Adrenal gland (tissue), 12 donors: ENCODE data around the gene CHPF. TPM values are rescaled to one million over a fixed set of nuclear protein-coding genes. Genes with fewer than 3 reads are reported as not detected.
A peak's percentile ranks its signal among the peaks of the same experiment; 100 is the strongest.

ENCODE experiments used
- DNase-seq, 7 donors: peaks; one replicate each; pipeline ENCODE4 v3.0.0-alpha.2; 2019 to 2020
- H3K27ac ChIP-seq, 5 donors: fragments of 200-600 bp; sonication (generic) in 4 of 5; 1 replicate in 3 of 5; 2 replicates in 2 of 5; pipeline versions ENCODE4 v1.5.1 to v1.8.0; 2016 to 2020; ENCODE audit warnings: mild to moderate bottlenecking in 1 of 5
- H3K27me3 ChIP-seq: fragments of 200-600 bp; 2 replicates; pipeline ENCODE4 v1.8.0; 2021
- H3K36me3 ChIP-seq, 2 donors: fragments of 200-600 bp; replicated peaks in 1 of 2; 1 replicate in 1 of 2; 2 replicates in 1 of 2; pipeline versions ENCODE4 v1.5.1 to v1.8.0; 2018 to 2022
- H3K4me1 ChIP-seq, 2 donors: fragments of 200-600 bp; replicated peaks in 1 of 2; 1 replicate in 1 of 2; 2 replicates in 1 of 2; pipeline versions ENCODE4 v1.5.1 to v1.8.0; 2018 to 2021
- H3K4me3 ChIP-seq, 4 donors: fragments of 200-600 bp; sonication (generic) in 3 of 4; one replicate each; pipeline ENCODE4 v1.5.1; 2016 to 2018
- H3K9me3 ChIP-seq, 3 donors: fragments of 200-600 bp; sonication (generic) in 1 of 3; replicated peaks in 1 of 3; 1 replicate in 2 of 3; 2 replicates in 1 of 3; pipeline versions ENCODE4 v1.5.1 to v1.8.0; 2016 to 2021
- POLR2A ChIP-seq, 2 donors: fragments of 450-650 bp; IDR thresholded peaks; one replicate each; pipeline ENCODE4 v1.6.1; 2017; ENCODE audit warnings: antibody characterized with exemption in 2 of 2, mild to moderate bottlenecking in 2 of 2, moderate library complexity in 1 of 2
- WGBS, 4 donors: extraction: QIAGEN DNeasy Blood & Tissue Kit in 2 of 4; methylation state at CpG; one replicate each; pipeline versions ENCODE4 v1.1.5 to v1.1.7; 2013 to 2017; 5-methylcytosine and 5-hydroxymethylcytosine counted together
- intact Hi-C, 2 donors: fragments of 100-400 bp; cut with DNase I; formaldehyde crosslinking; loops; one replicate each; pipeline versions ENCODE4 v1.14.1 to v1.15.0; 2022 to 2023
- polyA plus RNA-seq, 3 donors: library from polyadenylated mRNA; stranded (reverse); fragments of 200-250 nt in 2 of 3; fragments of 350-450 nt in 1 of 3; fragmentation: Illumina TruSeq in 1 of 3; extraction: RNeasy Lipid Tissue Mini Kit (QIAGEN cat#74804) in 1 of 3; gene quantifications; one replicate each; pipeline ENCODE4 v1.2.3, GENCODE V29; 2013 to 2014
- total RNA-seq, 9 donors: library from RNA; depleted of rRNA in 4 of 9; stranded (reverse); fragments of >200 nt in 4 of 9; fragments of 120-200 nt in 1 of 9; fragmentation: NEBNext Ultra II Directional in 1 of 9; extraction: Animal tissue kit (Norgen Biotek cat#: 25700) in 1 of 9; gene quantifications; one replicate each; pipeline versions ENCODE4 v1.1.0 to v1.2.4, GENCODE V29; 2013 to 2023
- TF ChIP-seq, protein P1 (sequence below), 6 experiments: fragments of 450-650 bp in 4 of 6; fragments of 200-600 bp in 2 of 6; sonication (generic) in 1 of 6; IDR thresholded peaks; 1 replicate in 5 of 6; 2 replicates in 1 of 6; pipeline versions ENCODE4 v1.5.1 to v1.8.0; 2016 to 2021; ENCODE audit warnings: antibody characterized with exemption in 6 of 6, mild to moderate bottlenecking in 2 of 6, moderate library complexity in 1 of 6
- donor health status: healthy with polysubstance abuse.
- donor health status: Bipolar disorder and iron deficiency.
- donor health status: DM: yes; HTN: yes; CAD: no.
- donor health status: DM: no; HTN: no; CAD: no.
- donor health status: DM: no; HTN: no; CAD: no.
- donor health status: DM: yes; HTN: yes; CAD: no.

The CHPF gene
- total and polyA plus RNA-seq, 12 donors = 9.1 to 196 (median 61.1) TPM

DNA sequence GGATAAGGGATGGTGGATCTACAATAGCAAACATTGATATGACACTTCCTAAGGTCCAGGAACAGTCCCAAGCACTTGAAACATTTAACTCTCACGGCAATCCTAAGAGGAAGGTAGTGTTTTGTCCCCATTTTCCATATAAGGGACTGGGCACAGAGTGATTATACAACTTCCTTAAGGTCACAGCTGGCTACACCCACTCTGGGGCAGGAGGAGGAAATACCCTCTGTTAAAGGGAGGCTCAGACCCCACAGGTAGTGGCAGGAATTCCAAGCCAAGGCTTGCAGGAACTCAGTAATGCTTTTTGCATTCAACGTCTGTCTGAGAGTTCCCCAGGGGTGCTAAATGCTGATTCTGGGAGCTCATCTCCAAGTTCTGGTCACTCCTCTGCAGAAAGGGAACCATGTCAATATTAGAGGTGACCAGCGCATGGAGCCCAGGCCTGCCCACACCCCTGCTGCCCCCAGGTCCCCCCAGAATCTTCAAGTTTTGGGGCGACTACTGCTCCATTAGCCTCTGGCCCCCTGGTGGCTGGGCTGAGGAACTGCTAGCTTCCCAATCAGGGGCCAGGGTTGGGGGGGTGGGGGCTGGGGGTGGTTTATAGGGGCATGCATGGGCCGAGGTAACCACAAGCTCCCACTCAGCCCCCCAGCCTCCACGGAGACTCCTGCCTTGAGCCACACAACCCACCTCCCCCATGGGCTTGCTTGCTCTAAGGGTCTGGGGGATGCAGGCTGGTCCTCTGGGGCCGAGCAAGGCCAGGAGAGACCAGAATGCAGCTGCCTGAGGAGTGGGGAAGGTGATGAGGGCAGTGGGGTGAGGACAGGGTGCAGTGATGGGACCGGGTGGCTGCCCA is 16.7 kb upstream of the CHPF start:
- Histone ChIP-seq H3K9me3 (no peaks in the 10 kb centered on the region), H3K27me3 (no peaks in the 10 kb centered on the region), H3K27ac (no peak overlapping the region), H3K36me3 (peaks cover 0 to 5% of the 10 kb centered on the region in 2 donors), H3K4me1 (no peaks in the 10 kb centered on the region), H3K4me3 (no peak overlapping the region)
- no peak for TF ChIP-seq POLR2A (IDR thresholded peaks at IDR 0.05)
- TF ChIP-seq, protein P1, sequence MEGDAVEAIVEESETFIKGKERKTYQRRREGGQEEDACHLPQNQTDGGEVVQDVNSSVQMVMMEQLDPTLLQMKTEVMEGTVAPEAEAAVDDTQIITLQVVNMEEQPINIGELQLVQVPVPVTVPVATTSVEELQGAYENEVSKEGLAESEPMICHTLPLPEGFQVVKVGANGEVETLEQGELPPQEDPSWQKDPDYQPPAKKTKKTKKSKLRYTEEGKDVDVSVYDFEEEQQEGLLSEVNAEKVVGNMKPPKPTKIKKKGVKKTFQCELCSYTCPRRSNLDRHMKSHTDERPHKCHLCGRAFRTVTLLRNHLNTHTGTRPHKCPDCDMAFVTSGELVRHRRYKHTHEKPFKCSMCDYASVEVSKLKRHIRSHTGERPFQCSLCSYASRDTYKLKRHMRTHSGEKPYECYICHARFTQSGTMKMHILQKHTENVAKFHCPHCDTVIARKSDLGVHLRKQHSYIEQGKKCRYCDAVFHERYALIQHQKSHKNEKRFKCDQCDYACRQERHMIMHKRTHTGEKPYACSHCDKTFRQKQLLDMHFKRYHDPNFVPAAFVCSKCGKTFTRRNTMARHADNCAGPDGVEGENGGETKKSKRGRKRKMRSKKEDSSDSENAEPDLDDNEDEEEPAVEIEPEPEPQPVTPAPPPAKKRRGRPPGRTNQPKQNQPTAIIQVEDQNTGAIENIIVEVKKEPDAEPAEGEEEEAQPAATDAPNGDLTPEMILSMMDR (IDR thresholded peaks at IDR 0.05) = peak; percentile 32 to 82 (median 46)
- intact Hi-C loops = no loop called here
- 30 to 34% (median 32%) methylated on average over 3 to 8 of the region's 8 CpGs for WGBS, 4 donors
- DNase-seq = no peak

DNA sequence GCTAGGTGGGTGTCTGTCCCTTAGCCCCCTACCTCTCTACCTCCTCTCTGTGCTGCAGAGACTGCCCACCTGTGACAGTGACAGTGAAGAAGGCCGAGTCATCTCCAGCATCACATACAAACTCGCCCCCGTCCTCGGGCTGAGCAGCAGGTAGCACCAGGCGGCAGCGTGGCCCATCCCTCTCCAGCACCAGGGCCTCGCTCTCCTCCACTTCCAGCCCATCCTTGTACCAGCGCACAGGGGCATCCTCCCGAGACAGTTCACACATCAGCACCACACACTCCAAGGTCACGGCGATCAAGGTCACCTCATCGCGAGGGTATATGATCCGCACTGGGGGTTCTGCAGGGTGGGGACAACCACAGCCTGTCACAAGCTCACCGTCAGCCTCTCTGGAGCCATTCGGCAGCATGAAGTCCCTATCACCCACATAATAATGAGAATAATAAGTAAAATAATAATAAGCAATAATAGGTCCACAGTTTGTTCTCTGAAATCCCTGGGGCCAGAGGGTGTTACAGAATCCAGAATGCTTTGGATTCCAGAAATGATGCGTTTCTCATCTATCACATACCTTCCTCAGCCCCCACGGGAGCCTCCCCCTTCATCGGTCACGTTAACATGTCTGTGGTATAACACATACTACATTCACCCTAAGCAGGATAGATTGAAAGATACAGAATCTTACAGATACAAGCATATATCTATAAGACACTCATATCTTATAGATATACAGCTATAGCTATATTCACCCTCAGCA is 15.7 kb upstream of the CHPF start:
- Histone ChIP-seq H3K27ac (no peak overlapping the region), H3K9me3 (no peaks in the 10 kb centered on the region), H3K4me3 (no peak overlapping the region), H3K36me3 (peaks cover 0 to 4% of the 10 kb centered on the region in 2 donors), H3K27me3 (no peaks in the 10 kb centered on the region), H3K4me1 (no peaks in the 10 kb centered on the region)
- no peak for TF ChIP-seq POLR2A (IDR thresholded peaks at IDR 0.05)
- TF ChIP-seq, protein P1 (IDR thresholded peaks at IDR 0.05) = no peak
- 73 to 88% (median 77%) methylated on average over 19 to 20 of the region's 20 CpGs for WGBS, 4 donors
- DNase-seq = no peak
- intact Hi-C loops = no loop called here

DNA sequence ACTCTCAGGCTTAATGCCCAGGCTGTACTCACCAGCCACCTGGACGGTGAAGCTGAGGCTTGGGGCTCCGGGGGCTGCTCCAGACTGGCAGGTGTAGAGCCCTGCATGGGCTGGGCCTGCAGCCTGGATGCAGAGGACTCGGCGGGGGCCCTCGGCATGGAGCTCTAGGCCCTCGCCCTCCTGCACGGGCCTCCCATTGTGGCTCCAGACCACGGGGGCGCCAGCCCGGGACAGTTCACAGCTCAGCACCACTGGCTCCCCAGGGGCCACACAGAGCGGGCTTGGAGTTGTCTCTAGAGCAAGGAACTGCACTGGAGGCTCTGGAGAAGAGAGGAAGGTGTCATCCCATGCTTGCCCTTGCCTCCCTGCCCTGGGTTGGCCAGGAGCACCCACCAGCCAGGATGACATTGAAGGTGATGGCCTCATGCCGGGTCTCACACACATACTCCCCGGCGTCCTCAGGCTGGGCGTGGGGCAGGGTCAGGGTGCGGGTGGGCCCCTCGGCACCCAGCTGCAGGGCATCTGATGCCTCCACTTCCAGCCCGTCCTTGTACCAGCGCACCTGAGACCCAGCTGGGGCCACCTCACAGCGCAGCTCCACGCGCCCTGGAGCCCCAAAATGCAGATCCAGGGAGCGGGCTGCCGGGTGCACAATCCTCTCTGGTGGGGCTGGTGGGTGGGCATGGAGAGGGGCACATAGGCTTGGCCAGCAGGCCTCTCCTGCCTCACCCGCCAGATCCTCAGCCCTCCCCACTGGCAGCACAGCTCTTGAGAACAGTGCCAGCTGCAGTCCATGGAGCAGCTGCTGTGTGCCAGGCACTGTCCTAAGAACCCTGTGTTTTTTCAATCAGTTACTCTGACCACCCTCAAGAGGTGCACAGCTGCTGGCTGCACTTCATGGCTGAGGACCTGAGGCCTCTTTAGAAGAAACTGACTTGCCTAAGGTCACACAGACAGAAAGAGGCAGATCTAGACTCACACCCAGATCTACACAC is 14.5 kb upstream of the CHPF start:
- H3K9me3 ChIP-seq = no peaks in the 10 kb centered on the region
- no peak overlapping the region for H3K27ac ChIP-seq
- no peak overlapping the region for H3K4me3 ChIP-seq
- no peak for TF ChIP-seq POLR2A (IDR thresholded peaks at IDR 0.05)
- TF ChIP-seq, protein P1 (IDR thresholded peaks at IDR 0.05) = no peak
- no peaks in the 10 kb centered on the region for H3K27me3 ChIP-seq
- H3K4me1 ChIP-seq = peaks cover 2 to 4% of the 10 kb centered on the region in 2 donors
- no peak for DNase-seq
- intact Hi-C loops = no loop called here
- no peaks in the 10 kb centered on the region for H3K36me3 ChIP-seq
- WGBS, 4 donors = 88 to 95% (median 94%) methylated on average over 4 to 25 of the region's 25 CpGs
